ENCODE data around the gene RAB6B.

DNA sequence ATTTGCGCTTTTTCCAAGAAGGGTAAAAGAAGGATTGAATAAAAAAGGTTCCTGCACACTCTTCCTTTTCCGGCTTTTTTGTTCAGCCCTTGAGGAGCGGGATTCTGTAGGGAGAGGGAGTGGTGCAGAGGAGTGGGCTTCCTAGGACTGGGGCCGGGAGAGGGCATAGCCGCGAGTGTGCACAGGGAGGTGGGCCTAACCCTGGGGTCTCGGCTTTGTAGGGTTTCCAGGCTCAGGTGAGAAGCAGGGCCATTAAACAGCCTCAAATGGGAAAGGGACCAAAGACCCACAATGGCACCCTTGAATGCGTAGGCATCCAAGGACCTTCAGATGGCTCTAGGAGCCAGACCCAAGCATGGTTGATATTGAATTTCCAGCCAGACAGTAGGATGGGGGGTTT lies 35.4 kb upstream of the RAB6B start:
- TF ChIP-seq, protein P1, sequence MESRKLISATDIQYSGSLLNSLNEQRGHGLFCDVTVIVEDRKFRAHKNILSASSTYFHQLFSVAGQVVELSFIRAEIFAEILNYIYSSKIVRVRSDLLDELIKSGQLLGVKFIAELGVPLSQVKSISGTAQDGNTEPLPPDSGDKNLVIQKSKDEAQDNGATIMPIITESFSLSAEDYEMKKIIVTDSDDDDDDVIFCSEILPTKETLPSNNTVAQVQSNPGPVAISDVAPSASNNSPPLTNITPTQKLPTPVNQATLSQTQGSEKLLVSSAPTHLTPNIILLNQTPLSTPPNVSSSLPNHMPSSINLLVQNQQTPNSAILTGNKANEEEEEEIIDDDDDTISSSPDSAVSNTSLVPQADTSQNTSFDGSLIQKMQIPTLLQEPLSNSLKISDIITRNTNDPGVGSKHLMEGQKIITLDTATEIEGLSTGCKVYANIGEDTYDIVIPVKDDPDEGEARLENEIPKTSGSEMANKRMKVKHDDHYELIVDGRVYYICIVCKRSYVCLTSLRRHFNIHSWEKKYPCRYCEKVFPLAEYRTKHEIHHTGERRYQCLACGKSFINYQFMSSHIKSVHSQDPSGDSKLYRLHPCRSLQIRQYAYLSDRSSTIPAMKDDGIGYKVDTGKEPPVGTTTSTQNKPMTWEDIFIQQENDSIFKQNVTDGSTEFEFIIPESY (IDR thresholded peaks at IDR 0.05; ENCODE audit: extremely low read depth, insufficient replicate concordance, low read length) = no peak
- TF ChIP-seq EZH2 (IDR thresholded peaks at IDR 0.05) (no peak), ELF1 (IDR thresholded peaks at IDR 0.05; ENCODE audit: borderline replicate concordance, low read depth) (no peak), POLR2AphosphoS5 (IDR thresholded peaks at IDR 0.05; ENCODE audit: low read depth, low read length) (no peak), CTCF (IDR thresholded peaks at IDR 0.05 in 2 of 3, conservative IDR thresholded peaks at IDR 0.05 in 1 of 3; ENCODE audit: borderline replicate concordance in 1 of 3, insufficient read depth in 1 of 3, low read depth in 2 of 3, low read length in 2 of 3) (no peak), POLR2A (IDR thresholded peaks at IDR 0.05; ENCODE audit: borderline replicate concordance, extremely low read depth, insufficient read depth, insufficient read length) (no peak), JUND (IDR thresholded peaks at IDR 0.05) (no peak), CEBPB (IDR thresholded peaks at IDR 0.05; ENCODE audit: low read depth) (no peak), SRF (IDR thresholded peaks at IDR 0.05; ENCODE audit: low read depth) (no peak), TCF7L2 (IDR thresholded peaks at IDR 0.05; ENCODE audit: borderline replicate concordance, extremely low read depth, insufficient read depth, insufficient read length) (no peak), MAX (IDR thresholded peaks at IDR 0.05) (no peak), SP1 (IDR thresholded peaks at IDR 0.05; ENCODE audit: low read depth) (no peak)

Data from HCT116 (cell line).